ENCODE data around the gene ELL3.
A peak's percentile ranks its signal among the peaks of the same experiment; 100 is the strongest.
"Not testable (repeated sequence)": the region's sequence is repeated elsewhere in the genome, so short reads cannot be mapped to it uniquely, and the experiment has no call there.

The ELL3 gene

GRCh38 chr15:43791993-43792760, 15.4 kb upstream of the ELL3 start, which contains the start of gene SERF2:
Gene SERF2, plus strand, starts transcription at chr15:43792320. Its CDS starts 57 bp downstream, at chr15:43792377.
- peak; percentile 99 for DNase-seq (ENCODE audit: low read depth)

GRCh38 chr15:43789409-43789808, 12.6 kb upstream of the ELL3 start:
- DNase-seq (ENCODE audit: low read depth): no peak

DNA sequence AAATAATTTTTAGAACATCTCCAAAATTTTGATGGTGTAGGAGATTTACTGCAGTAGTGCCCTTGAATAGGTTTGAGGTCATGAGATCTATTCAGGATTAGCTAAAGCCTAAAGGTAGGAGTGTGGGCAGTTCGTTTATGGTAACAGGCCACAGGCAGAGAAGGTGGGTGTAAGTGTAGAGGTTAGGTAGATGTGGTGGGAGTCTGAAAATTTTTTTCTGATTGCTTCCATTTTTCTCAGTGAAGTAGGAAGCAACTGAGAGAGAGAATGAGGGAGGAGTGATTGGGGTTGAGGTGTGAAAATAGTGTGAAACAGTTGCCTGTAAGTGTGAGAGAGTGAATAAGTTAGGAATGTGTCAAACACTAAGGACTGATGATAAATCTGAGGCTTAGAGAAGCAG, 2.2 kb upstream of the ELL3 start:
- DNase-seq (ENCODE audit: low read depth): no peak

GRCh38 chr15:43777267-43777914, 625 bp upstream of the ELL3 start:
- peak; percentile 62 for DNase-seq (ENCODE audit: low read depth)

- no peak for DNase-seq (ENCODE audit: low read depth)
These were observed 557 bp downstream of the ELL3 start for GRCh38 chr15:43776101-43776717.

GRCh38 chr15:43775411-43775965, 1.3 kb downstream of the ELL3 start:
- peak; percentile 40 for DNase-seq (ENCODE audit: low read depth)

DNA sequence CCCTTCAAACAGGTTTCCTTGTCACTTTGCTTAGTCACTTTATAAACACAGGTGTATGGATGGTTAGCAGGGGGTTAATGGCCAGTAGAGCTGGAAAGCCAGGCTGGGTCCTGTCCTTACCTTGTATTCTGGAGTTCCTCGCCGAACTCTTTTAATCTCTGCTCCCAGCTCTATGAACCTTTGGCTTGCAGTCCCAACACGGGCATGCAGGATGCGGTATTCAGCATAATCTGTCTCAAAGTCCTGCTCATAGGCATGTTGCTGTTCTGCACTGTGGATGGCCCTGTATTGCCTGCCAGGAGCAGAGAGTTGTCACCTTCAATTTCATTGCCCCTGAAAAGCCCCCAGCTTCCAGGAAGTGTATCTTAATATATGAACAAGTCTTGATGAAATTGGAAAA, 2.7 kb downstream of the ELL3 start:
- DNase-seq (ENCODE audit: low read depth): no peak

DNA sequence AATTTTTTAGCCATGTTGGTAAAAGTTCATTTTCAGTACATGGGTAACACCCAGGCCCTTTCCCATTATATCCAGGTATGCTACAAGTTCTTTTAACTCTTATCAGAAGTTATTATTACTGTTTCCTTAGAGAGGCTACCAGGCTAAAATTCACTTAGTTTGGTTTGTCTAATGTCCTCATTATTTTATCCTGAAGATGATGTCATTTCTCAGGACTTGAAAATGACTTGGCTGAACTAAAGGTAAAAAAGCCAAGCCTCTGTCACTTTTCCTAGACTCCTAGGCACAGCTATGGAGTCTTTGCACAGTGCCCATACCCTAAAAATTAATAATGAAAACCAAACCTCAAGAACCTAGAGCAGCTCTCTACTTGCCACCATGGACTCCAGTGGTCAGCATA, 4.1 kb downstream of the ELL3 start:
- no peak for DNase-seq (ENCODE audit: low read depth)

DNA sequence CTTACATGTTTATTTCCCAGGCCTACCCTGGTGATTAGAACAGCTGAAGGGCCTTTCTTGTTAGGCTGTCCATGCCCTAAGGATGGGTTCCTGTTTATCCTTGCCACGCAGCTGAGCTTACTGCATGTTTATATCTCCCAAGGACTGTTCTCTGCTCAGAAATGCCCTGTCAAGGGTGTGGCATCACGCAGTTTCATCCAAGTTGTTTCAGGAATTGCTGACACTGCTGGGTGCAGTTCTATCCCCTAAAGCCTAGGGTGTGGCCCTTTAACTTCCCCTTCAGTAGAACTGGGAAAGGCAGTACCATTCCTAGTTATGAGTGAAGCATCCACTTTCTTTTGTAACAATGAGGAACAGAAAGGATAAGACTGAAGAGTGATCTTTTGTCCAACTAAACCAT, 5.0 kb downstream of the ELL3 start:
- DNase-seq (ENCODE audit: low read depth): no peak

GRCh38 chr15:43769584-43770228, 7.1 kb downstream of the ELL3 start:
- peak; percentile 52 for DNase-seq (ENCODE audit: low read depth)

DNA sequence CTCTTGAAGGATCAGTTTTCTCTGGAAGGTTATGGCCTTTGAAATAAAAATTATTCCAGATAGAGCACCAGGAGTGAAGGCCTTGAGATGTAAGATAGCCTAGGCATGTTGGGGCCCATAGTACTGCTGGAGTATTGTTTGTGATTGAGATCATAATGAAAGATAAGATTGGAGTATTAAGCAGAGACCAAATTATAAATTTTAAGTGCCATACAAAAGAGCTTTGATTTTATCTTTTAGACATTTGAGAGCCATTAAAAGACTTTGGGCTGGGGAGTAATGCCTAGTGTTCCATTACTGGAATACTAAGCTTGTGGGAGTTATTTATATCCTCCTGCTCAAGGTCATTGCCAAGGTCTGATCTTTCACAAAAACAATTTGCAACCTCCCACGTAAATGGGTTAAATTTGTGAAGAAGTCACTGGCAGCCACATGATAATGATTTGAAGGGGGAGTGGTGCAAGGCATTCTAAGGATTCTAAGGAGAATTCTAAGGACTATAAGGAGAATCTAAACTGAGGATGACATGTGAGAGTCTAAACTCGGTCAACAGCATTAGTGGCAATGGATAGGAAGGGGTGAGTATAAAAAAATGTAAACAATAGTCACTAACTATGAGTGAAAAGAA, 12.8 kb downstream of the ELL3 start:
- peak; percentile 41 for DNase-seq (ENCODE audit: low read depth)

GRCh38 chr15:43762824-43763223, 13.9 kb downstream of the ELL3 start:
- DNase-seq (ENCODE audit: low read depth): no peak

GRCh38 chr15:43751885-43752284, 24.9 kb downstream of the ELL3 start:
- DNase-seq (ENCODE audit: low read depth): no peak

DNA sequence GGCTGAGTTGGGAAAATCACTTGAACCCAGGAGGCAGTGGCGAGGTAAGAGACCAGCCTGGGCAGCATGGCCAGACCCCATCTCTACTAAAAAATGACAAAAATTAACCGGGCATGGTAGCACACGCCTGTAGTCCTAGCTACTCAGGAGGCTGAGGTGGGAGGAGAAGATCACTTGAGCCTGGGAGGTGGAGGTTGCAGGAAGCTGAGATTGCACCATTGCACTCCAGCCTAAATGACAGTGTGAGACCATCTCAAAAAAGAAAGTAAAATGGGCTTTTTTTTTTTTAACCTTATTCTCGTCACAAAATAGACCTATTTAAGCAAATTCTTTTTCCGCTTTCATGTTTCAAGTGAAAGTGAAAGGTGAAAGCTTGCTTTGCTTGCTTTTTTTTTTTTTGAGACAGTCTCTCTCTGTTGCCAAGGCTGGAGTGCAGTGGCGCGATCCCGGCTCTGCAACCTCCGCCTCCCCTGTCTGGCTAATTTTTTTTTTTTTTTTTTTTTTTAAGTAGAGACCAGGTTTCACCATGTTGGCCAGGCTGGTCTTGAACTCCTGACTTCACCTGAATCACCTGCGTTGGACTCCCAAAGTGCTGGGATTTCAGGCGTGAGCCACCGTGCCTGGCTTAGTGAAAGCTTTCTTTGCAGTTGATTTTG, 26.9 kb downstream of the ELL3 start:
- DNase-seq (ENCODE audit: low read depth): peak; percentile 7

GRCh38 chr15:43748376-43748775, 28.4 kb downstream of the ELL3 start:
- DNase-seq (ENCODE audit: low read depth): peak; percentile 24

- DNase-seq (ENCODE audit: low read depth): peak; percentile 62
These were observed 29.9 kb downstream of the ELL3 start for GRCh38 chr15:43746903-43747309.

- peak; percentile 81 for DNase-seq (ENCODE audit: low read depth)
These were observed 30.4 kb downstream of the ELL3 start, which contains the start of gene PDIA3 for GRCh38 chr15:43746245-43746902. Gene PDIA3, plus strand, starts transcription at chr15:43746438. Its CDS starts 102 bp downstream, at chr15:43746540.

DNA sequence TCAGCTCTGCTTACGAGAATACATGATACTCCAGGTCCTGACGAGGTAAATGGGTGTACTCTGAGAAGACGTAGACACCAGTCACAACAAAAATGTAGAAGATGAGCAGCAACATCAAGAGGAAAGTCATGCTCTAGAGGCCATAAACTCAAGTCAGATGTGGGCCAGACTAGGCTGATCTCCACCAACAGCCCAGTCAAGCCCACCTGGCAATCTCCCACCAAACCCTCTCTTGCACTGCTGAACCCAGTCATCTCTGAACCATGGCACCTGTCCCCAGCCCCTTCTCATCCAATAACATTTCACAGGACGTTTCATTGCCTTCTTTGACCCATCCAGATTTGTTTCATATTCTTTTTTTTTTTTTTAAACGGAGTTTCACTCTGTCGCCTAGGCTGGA, 41.4 kb downstream of the ELL3 start:
- DNase-seq (ENCODE audit: low read depth): no peak

GRCh38 chr15:43728053-43728725, 48.6 kb downstream of the ELL3 start:
- not testable (repeated sequence) for DNase-seq (ENCODE audit: low read depth)

DNA sequence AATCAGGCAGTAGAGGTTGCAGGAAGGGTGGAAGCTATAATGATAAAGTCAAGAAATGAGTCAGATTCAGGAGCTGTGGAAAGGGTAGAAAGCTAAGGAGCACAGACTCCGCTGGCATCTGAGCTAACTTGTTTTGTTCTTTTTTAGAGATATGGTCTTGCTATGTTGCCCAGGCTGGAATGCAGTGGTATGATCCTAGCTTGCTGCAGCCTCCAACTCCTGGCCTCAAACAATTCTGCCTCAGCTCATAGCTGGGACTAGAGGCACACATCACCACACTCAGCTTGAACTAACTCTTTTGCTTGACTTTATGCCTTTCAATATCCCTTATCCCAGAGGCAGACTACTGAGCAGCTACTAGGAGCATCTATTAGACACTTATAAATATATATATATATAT, 50.5 kb downstream of the ELL3 start:
- not testable (repeated sequence) for DNase-seq (ENCODE audit: low read depth)

Measured in amniotic epithelial cell (primary cell).